Endothelial cell of umbilical vein (primary cell): ENCODE results near the gene CHID1. TPM values are rescaled to one million over a fixed set of nuclear protein-coding genes. Genes with fewer than 3 reads are reported as not detected.

Experiments
- BruUV-seq: library from RNA; stranded (reverse); fragments of 400-500 nt; replicated peaks from 2 replicates; lab custom pipeline; 2021; lab: Mats Ljungman, UMichigan
- CTCF ChIA-PET: fragments of 300-600, 350-600 bp; sonication (Branson Sonifier 250); formaldehyde crosslinking; loops from one replicate; lab custom pipeline; 2021; ENCODE audit warnings: antibody characterized with exemption, inconsistent platforms; lab: Charles Lee
- POLR2A ChIA-PET: fragments of 300-600, 350-600 bp; sonication (Branson Sonifier 250); formaldehyde crosslinking; loops from one replicate; lab custom pipeline; 2021; ENCODE audit warnings: antibody characterized with exemption, inconsistent platforms; lab: Charles Lee
- DNase-seq: peaks from one replicate; pipeline ENCODE4 v3.0.0-alpha.2; 2011; ENCODE audit warnings: low read depth, low spot score
- FAIRE-seq: peaks from 2 replicates; lab custom pipeline; 2011; peaks lifted over from hg19 to GRCh38; lab: Jason Lieb, UNC
- H2AFZ ChIP-seq: 2 replicates; pipeline ENCODE4 v1.6.0; 2012; ENCODE audit warnings: low read depth, low read length, control low read depth, inconsistent platforms
- H3K27ac ChIP-seq: 2 replicates; pipeline ENCODE4 v1.5.1; 2011; ENCODE audit warnings: low read depth, mild to moderate bottlenecking, control low read depth, low read length, moderate library complexity; ENCODE audit not compliant: insufficient read depth
- H3K27me3 ChIP-seq, 2 experiments: 2 replicates each; pipeline versions ENCODE4 v1.6.0 to v1.6.1; 2011; ENCODE audit warnings: low read length in 2 of 2, mixed read lengths in 1 of 2; ENCODE audit not compliant: control insufficient read depth in 2 of 2, insufficient read depth in 2 of 2
- H3K36me3 ChIP-seq, 2 experiments: 2 replicates in 1 of 2; 3 replicates in 1 of 2; pipeline ENCODE4 v1.5.1; 2011; ENCODE audit warnings: low read length in 2 of 2, mild to moderate bottlenecking in 1 of 2, moderate library complexity in 1 of 2; ENCODE audit not compliant: control insufficient read depth in 2 of 2, insufficient read depth in 2 of 2; ENCODE audit errors: extremely low read depth in 1 of 2
- H3K4me1 ChIP-seq: 3 replicates; pipeline ENCODE4 v1.5.1; 2011; ENCODE audit warnings: mild to moderate bottlenecking, low read length; ENCODE audit not compliant: control insufficient read depth, insufficient read depth; ENCODE audit errors: extremely low read depth
- H3K4me2 ChIP-seq: 2 replicates; pipeline ENCODE4 v1.6.1; 2011; ENCODE audit warnings: low read length, control low read depth, mixed read lengths; ENCODE audit not compliant: insufficient read depth
- H3K4me3 ChIP-seq, 3 experiments: fragments of 200-600 bp in 1 of 3; sonication (generic), shearing (Covaris generic) in 1 of 3; replicated peaks in 1 of 3; 2 replicates each; pipeline ENCODE4 v1.5.1; 2011 to 2016; ENCODE audit warnings: control low read depth in 3 of 3, low read length in 3 of 3, mild to moderate bottlenecking in 2 of 3, inconsistent platforms in 1 of 3, low read depth in 1 of 3, moderate library complexity in 1 of 3; ENCODE audit not compliant: insufficient read depth in 1 of 3
- H3K79me2 ChIP-seq: 2 replicates; pipeline ENCODE4 v1.6.0; 2012; ENCODE audit warnings: low read length, inconsistent platforms; ENCODE audit not compliant: control insufficient read depth, insufficient read depth
- H3K9ac ChIP-seq: replicated peaks from 2 replicates; pipeline ENCODE3; 2011; ENCODE audit warnings: low read length, control low read depth; ENCODE audit not compliant: insufficient read depth; ENCODE audit errors: extremely low read depth
- H3K9me1 ChIP-seq: replicated peaks from 3 replicates; pipeline ENCODE4 v1.6.0; 2011; ENCODE audit warnings: mild to moderate bottlenecking, low read length; ENCODE audit not compliant: control insufficient read depth, insufficient read depth; ENCODE audit errors: extremely low read depth
- H3K9me3 ChIP-seq: replicated peaks from 2 replicates; pipeline ENCODE4 v1.5.1; 2012; ENCODE audit warnings: low read length, inconsistent platforms; ENCODE audit not compliant: control insufficient read depth, insufficient read depth
- H4K20me1 ChIP-seq: replicated peaks from 2 replicates; pipeline ENCODE3; 2011; ENCODE audit warnings: mild to moderate bottlenecking, low read length; ENCODE audit not compliant: control insufficient read depth, insufficient read depth; ENCODE audit errors: extremely low read depth
- CTCF ChIP-seq, 2 donors: IDR thresholded peaks; 1 replicate in 1 of 2; 2 replicates in 1 of 2; pipeline ENCODE4 v1.5.1; 2011; ENCODE audit warnings: low read length in 2 of 2, mild to moderate bottlenecking in 2 of 2, moderate library complexity in 2 of 2, control low read depth in 1 of 2, inconsistent platforms in 1 of 2, low read depth in 1 of 2; ENCODE audit not compliant: insufficient read depth in 1 of 2; ENCODE audit errors: extremely low read depth in 1 of 2
- JUN ChIP-seq: IDR thresholded peaks from 2 replicates; pipeline ENCODE4 v1.6.1; 2011; ENCODE audit warnings: borderline replicate concordance, low read depth; ENCODE audit not compliant: insufficient read length, insufficient read depth
- MAX ChIP-seq: IDR thresholded peaks from 2 replicates; pipeline ENCODE4 v1.6.1; 2011; ENCODE audit not compliant: insufficient read depth, insufficient read length
- dilution Hi-C: fragments of 300-500 bp; cut with MboI; formaldehyde crosslinking; loops from one replicate; pipeline ENCODE4 v1.15.0; 2019; ENCODE audit warnings: low sequenced_read_pairs; ENCODE audit not compliant: extremely low pct_ligation_motif_present
- intact Hi-C: fragments of 100-400 bp; cut with micrococcal nuclease; formaldehyde crosslinking; loops from one replicate; pipeline ENCODE4 v1.10.0; 2022
- polyA plus RNA-seq, 4 experiments: library from polyadenylated mRNA; depleted of rRNA in 3 of 4; stranded (reverse) in 3 of 4; unstranded in 1 of 4; fragments of >200 nt; gene quantifications; 2 replicates each; pipeline versions ENCODE4 v1.2.1 to v1.2.3, GENCODE V29; 2011 to 2012; ENCODE audit warnings: missing spikeins in 1 of 4
- total RNA-seq: library from RNA; stranded (reverse); gene quantifications from 2 replicates; pipeline ENCODE4 v1.2.3, GENCODE V29; 2021

Gene CHID1
- total and polyA plus RNA-seq, 2 donors (not counting 3 experiments of a cell fraction or from before 2014, with no cell fraction given) = 89.8 to 107 TPM

GRCh38 chr11:843086-843734 is 67.4 kb downstream of the CHID1 start:
- no TSS peak for BruUV-seq
- intact Hi-C loops (no loop called here), dilution Hi-C loops (no loop called here)
- peak overlapping the region; percentile 82 for H3K4me2 ChIP-seq
- peak overlapping the region; percentile 83 for H3K27ac ChIP-seq
- ChIA-PET CTCF (interaction anchor here (1.2 to 3.3 kb wide), 4 partner anchors 9 to 208 kb away, joined by 6 to 19 read pairs (median 8); partner anchors contain the start of genes AP2A2 and CD151), POLR2A (interaction anchor here (1.4 to 4.1 kb wide), 4 partner anchors 9 to 34 kb away, joined by 5 to 28 read pairs (median 17); partner anchors contain the start of genes CD151, PNPLA2 and RPLP2)
- DNase-seq = peak; percentile 30
- peaks cover 13 to 21% of the 10 kb centered on the region in 2 experiments for H3K36me3 ChIP-seq
- H4K20me1 ChIP-seq = no peaks in the 10 kb centered on the region
- peak overlapping the region; percentile 63 to 95 (median 94) for H3K4me3 ChIP-seq
- H3K4me1 ChIP-seq = peaks cover 38% of the 10 kb centered on the region
- H3K27me3 ChIP-seq = no peaks in the 10 kb centered on the region
- FAIRE-seq = no peak
- no peak overlapping the region for H2AFZ ChIP-seq
- H3K9me1 ChIP-seq = no peaks in the 10 kb centered on the region
- peak overlapping the region; percentile 92 for H3K9ac ChIP-seq
- H3K9me3 ChIP-seq = no peaks in the 10 kb centered on the region
- TF ChIP-seq CTCF (IDR thresholded peaks at IDR 0.05; ENCODE audit: extremely low read depth in 1 of 2, insufficient read depth in 1 of 2, low read depth in 1 of 2, low read length in 2 of 2) = peak in 1 of 2 donors; percentile 22
- no peak for TF ChIP-seq JUN
- TF ChIP-seq MAX = no peak
- peaks cover 45% of the 10 kb centered on the region for H3K79me2 ChIP-seq
